GM13976 (cell line): ENCODE results near the gene EXOC6B.

Experiments used
- DNase-seq: peaks from one replicate; pipeline ENCODE4 v3.0.0; 2012; ENCODE audit warnings: low spot score
- in situ Hi-C: fragments of 300-500 bp; cut with MboI; formaldehyde crosslinking; loops from one replicate; pipeline ENCODE4 v1.12.0; 2022; ENCODE audit warnings: low sequenced_read_pairs, mixed read lengths, inconsistent platforms; ENCODE audit not compliant: unreplicated experiment
- TF ChIP-seq, protein P1 (sequence below): IDR thresholded peaks from 2 replicates; pipeline ENCODE4 v1.5.1; 2012; ENCODE audit warnings: borderline replicate concordance, mild to moderate bottlenecking; ENCODE audit not compliant: insufficient read depth; ENCODE audit errors: extremely low read depth, missing control alignments, control extremely low read depth

EXOC6B gene

DNA sequence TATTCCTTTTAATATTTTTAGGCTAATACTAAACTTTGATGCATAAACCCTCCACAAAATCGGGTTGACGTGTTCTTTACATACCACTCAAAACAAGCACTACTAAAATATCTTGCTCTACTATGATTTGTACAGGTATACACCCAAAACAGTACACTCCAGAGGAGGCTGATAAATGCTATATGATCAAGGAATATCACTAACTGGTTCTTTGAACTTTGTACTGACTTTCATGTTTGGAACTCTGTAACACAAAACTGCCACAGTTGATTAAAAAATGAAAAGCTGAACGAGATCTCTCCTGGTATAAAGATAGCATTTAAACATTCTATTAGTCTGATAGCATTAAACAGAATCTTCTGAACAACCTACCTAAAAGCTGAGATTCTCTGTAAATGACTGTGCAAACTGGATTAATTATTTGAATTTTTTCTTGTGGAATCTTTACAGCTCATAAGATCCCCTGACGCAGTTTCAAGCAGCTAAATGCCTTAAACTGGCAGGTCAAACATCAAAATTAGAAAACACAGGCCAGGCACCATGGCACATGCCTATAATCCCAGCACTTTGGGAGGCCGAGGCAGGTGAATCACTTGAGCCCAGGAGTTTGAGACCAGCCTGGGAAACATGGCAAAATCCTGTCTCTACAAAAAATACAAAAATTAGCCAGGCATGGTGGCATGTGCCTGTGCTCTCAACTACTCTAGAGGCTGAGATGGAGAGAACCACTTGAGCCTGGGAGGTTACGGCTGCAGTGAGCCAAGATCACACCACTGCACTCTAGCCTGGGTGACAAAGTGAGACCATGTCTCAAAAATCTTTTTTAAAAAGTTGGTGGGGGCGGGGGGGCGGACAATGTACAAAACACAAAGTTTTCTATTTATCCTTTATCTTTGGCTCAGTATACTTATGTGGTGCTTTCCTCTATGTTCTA lies 150.6 kb downstream of the EXOC6B start:
- TF ChIP-seq, protein P1, sequence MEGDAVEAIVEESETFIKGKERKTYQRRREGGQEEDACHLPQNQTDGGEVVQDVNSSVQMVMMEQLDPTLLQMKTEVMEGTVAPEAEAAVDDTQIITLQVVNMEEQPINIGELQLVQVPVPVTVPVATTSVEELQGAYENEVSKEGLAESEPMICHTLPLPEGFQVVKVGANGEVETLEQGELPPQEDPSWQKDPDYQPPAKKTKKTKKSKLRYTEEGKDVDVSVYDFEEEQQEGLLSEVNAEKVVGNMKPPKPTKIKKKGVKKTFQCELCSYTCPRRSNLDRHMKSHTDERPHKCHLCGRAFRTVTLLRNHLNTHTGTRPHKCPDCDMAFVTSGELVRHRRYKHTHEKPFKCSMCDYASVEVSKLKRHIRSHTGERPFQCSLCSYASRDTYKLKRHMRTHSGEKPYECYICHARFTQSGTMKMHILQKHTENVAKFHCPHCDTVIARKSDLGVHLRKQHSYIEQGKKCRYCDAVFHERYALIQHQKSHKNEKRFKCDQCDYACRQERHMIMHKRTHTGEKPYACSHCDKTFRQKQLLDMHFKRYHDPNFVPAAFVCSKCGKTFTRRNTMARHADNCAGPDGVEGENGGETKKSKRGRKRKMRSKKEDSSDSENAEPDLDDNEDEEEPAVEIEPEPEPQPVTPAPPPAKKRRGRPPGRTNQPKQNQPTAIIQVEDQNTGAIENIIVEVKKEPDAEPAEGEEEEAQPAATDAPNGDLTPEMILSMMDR = no peak
- in situ Hi-C loops = no loop called here
- DNase-seq = no peak

DNA sequence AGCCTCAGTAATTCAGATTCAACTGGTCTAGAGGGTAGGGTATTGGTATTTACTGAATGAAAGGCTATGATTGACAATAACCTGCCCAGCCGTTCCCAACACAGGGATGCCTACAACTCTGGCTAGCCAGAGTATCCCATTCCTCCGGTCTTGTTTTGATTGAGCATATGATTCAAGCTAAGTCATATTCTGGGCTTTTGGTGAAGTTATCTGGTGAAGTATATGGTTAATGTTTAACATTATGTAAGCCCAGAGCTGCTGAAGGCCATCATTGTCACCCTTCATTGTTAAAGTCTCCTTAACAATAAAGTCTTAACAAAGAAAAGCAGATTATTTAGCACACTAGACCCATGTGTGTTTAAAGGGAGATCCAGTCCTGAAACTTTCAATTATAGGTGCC lies 152.6 kb downstream of the EXOC6B start:
- TF ChIP-seq, protein P1 = no peak
- in situ Hi-C loops = no loop called here
- DNase-seq = no peak

DNA sequence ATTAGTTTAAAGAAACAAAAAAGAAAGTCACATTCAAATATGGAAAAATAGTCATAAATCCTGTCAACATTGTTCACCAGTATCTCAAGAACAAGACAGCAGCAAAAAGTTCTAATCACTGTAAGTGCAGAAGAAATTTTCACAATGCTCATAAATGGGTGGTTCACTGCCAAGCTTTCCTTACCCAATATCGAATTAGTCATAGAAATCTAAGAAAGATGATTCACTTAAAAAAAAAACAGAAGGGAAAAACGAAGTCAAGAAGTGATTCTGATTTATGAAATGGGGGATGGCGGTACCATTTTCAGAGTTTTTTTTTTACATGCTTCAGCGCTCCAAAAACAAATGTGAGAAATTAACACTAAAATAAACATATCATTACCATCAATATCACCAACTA lies 156.7 kb downstream of the EXOC6B start:
- TF ChIP-seq, protein P1 = no peak
- no peak for DNase-seq
- in situ Hi-C loops = no loop called here

DNA sequence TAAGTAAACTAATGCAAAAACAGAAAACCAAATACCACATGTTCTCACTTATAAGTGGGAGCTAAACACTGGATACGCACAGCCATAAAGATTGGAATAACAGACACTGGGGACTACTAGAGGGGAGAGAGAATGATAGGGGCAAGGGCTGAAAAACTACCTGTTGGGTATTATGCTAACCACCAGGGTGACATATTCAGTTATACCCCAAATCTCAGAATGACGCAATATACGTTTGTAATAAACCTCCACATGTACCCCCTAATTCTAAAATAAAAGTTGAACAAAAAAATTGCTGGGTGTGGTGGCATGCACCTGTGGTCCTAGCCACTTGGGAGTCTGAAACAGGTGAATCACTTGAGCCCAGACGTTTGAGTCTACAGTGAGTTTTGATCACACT lies 157.2 kb downstream of the EXOC6B start:
- in situ Hi-C loops = no loop called here
- TF ChIP-seq, protein P1 = no peak

DNA sequence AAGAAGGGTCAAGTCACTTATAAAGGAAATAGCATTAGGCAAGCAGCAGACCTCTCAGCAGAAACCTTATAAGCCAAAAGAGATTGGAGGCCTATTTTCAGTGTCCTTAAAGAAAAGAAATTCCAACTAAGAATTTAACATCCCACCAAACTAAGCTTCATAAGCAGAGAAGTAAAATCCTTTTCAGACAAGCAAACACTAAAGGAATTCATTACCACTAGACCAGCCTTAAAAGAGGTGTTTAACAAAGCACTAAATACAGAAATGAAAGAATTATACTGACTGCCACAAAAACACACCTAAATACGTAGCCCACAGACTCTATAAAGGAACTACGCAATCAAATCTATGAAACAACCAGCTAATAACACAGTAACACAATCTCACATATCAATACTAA lies 160.4 kb downstream of the EXOC6B start:
- no peak for DNase-seq
- in situ Hi-C loops = no loop called here
- TF ChIP-seq, protein P1 = no peak

More for the DNA sequence above, 157.2 kb downstream of the EXOC6B start:
- no peak for DNase-seq

DNA sequence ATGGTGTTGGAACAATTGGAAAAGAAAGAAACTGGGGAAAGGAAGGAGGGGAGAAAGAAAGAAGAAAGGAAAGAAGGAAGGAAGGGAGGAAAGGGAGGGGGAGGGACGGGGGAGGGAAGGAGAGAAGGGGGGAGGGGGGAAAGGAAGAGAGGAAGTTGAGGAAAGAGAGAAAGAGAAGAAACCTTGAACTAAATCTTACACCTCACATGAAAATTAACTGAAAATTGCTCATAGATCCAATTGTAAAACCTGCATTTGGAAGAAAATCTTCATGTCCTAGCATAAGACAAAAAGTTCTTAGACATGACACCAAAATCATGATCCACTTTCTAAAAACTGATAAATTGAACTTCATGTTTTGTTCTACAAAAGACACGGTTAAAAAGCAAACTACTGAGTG lies 163.8 kb downstream of the EXOC6B start:
- TF ChIP-seq, protein P1 = no peak
- in situ Hi-C loops = no loop called here
- DNase-seq = no peak
